ENCODE results near the gene CGB3. TPM values are rescaled to one million over a fixed set of nuclear protein-coding genes. Genes with fewer than 3 reads are reported as not detected.
A peak's percentile ranks its signal among the peaks of the same experiment; 100 is the strongest.

The CGB3 gene
- total RNA-seq, 2 experiments from 2014 or later, result not detected

DNA sequence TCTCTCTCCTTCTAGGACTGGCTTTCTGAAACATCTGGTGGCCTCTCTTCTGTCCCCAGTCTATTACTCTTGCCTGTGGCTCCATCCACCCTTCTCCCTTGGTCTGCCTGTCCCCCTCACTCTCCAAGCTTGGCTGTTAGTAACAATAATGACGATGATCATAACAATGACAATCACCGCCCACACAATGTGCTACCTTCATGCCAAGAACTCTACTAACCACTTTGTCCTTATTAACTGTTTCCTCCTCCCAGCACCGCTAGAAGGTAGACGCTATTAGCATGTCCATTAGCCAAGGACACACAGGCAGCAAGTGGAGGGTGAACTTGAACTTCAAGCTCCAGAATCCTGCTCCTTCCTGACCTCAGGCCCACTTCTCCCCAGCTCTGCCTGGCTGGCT, 33.7 kb downstream of the CGB3 start:
- Mint-ChIP-seq H3K9me3 (no peaks in the 10 kb centered on the region), H3K36me3 (peaks cover 17% of the 10 kb centered on the region), H3K4me1 (ENCODE audit: low read depth) (peaks cover 44% of the 10 kb centered on the region), H3K27ac (no peak overlapping the region), H3K27me3 (no peaks in the 10 kb centered on the region), H3K4me3 (no peak overlapping the region)
- intact Hi-C loops (cut with micrococcal nuclease), result loop anchor here (10.0 kb wide), 1 partner anchor 94 kb away; the partner anchor contains the start of gene SNRNP70
- no peak for DNase-seq
- ChIA-PET POLR2A (interaction anchor here (0.6 kb wide), 1 partner anchor 211 kb away, joined by 3 read pairs; no protein-coding TSS in a partner anchor), CTCF (interaction anchor here (1.5 to 1.9 kb wide), 2 partner anchors 10 to 195 kb away, joined by 3 to 10 read pairs; no protein-coding TSS in a partner anchor)

DNA sequence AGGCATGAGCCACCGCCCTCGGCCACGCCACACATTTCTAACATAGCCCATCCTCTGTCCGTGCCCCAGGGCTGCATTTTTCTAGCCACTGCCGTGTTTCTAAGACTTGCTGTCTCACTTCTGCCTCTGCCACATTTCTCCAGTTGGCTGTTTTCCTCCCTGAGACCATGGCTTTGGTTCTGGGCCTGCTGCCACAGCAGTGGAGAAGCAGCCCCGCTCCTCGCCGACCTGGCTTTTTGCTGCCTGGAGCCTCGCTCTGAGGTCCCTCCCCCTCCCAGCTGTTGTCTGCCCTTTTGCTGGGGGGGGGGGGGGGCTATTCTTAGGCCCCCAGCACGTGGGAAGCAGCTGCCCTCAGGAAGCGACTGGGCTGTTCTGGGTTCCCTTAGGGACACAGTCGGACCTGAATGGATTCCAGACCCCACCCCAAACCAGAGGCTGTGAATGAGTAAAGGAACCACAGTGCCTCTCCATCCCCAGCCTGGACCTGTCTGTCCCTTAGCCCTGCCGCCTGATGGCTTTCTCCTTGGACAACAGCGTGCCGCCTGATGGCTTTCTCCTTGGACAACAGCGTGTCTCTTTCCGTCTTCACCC, 34.3 kb downstream of the CGB3 start:
- Mint-ChIP-seq H3K4me1 (ENCODE audit: low read depth) (peaks cover 39% of the 10 kb centered on the region), H3K36me3 (peaks cover 13% of the 10 kb centered on the region), H3K27me3 (no peaks in the 10 kb centered on the region), H3K9me3 (no peaks in the 10 kb centered on the region), H3K4me3 (no peak overlapping the region), H3K27ac (no peak overlapping the region)
- no peak for DNase-seq
- ChIA-PET CTCF (interaction anchor here (0.6 to 1.9 kb wide), 3 partner anchors 10 to 656 kb away, joined by 3 to 10 read pairs (median 3); no protein-coding TSS in a partner anchor), POLR2A (no interaction called here)
- intact Hi-C loops (cut with micrococcal nuclease), result loop anchor here (10.0 kb wide), 1 partner anchor 95 kb away; the partner anchor contains the start of gene SNRNP70

DNA sequence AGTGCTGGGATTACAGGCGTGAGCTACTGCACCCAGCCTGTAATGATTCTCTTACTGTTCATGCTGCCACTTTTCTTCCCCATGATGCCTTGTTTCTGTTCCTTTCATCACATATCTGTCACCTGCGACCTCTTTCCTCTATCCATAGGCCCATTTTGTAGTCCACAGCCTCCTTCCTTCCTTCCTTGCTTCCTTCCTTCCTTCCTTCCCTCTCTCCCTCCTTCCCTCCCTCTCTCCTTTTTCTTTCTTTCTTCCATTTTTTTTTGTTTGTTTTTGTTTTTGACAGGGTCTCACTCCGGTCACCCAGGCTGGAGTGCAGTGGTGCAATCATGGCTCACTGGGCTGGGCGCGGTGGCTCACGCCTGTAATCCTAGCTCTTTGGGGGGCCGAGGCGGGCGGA, 35.3 kb downstream of the CGB3 start:
- no peaks in the 10 kb centered on the region for H3K27me3 Mint-ChIP-seq
- DNase-seq, result no peak
- H3K9me3 Mint-ChIP-seq, result no peaks in the 10 kb centered on the region
- ChIA-PET POLR2A (no interaction called here), CTCF (interaction anchor here (0.6 kb wide), 1 partner anchor 655 kb away, joined by 3 read pairs; no protein-coding TSS in a partner anchor)
- H3K4me1 Mint-ChIP-seq (ENCODE audit: low read depth), result peaks cover 32% of the 10 kb centered on the region
- H3K4me3 Mint-ChIP-seq, result no peak overlapping the region
- H3K36me3 Mint-ChIP-seq, result peaks cover 11% of the 10 kb centered on the region
- H3K27ac Mint-ChIP-seq, result no peak overlapping the region
- intact Hi-C loops (cut with micrococcal nuclease), result no loop called here

DNA sequence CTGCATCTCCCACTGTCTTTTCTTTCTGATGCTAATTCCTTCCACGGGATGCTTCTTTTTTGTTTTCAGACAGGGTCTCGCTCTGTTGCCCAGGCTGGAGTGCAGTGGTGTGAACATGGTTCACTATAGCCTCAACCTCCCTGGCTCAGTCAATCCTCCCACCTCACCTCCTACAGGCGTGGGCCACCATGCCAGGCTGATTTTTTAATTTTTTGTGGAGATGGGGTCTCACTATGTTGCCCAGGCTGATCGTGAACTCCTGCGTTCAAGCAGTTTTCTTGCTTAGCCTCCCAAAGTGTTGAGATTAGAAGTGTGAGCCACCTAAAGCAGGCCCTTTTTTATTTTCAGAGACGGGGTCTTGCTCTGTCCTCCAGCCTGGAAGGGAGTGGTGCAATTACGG, 35.8 kb downstream of the CGB3 start:
- Mint-ChIP-seq H3K27me3 (no peaks in the 10 kb centered on the region), H3K36me3 (peaks cover 11% of the 10 kb centered on the region)

DNA sequence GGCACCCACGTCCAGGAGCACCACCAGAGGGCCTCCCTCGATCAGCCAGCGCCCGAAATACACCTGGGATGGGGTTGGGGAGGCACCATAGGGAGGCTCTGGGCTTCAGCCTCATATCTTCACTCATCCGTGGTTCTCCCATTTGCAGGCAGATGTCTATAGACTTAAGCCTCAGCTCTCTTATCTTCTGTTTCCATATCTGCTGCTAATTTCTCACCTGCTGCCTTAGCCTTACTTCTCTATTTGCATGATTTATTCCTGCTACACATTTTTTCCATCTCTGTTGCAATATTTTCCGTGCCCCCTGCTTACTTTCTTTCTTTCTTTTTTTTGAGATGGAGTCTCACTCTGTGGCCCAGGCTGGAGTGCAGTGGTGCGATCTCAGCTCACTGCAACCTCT, 36.8 kb downstream of the CGB3 start:
- Mint-ChIP-seq H3K36me3 (peaks cover 16% of the 10 kb centered on the region), H3K27ac (no peak overlapping the region), H3K27me3 (no peaks in the 10 kb centered on the region), H3K4me1 (ENCODE audit: low read depth) (peaks cover 27% of the 10 kb centered on the region), H3K4me3 (no peak overlapping the region), H3K9me3 (no peaks in the 10 kb centered on the region)
- DNase-seq, result no peak
- ChIA-PET CTCF (interaction anchor here (1.0 to 1.7 kb wide), 3 partner anchors 11 to 17 kb away, joined by 3 to 6 read pairs (median 3); no protein-coding TSS in a partner anchor), POLR2A (no interaction called here)
- intact Hi-C loops (cut with micrococcal nuclease), result no loop called here

More for the DNA sequence above, 35.8 kb downstream of the CGB3 start:
- H3K4me3 Mint-ChIP-seq, result no peak overlapping the region
- H3K4me1 Mint-ChIP-seq (ENCODE audit: low read depth), result peaks cover 29% of the 10 kb centered on the region
- intact Hi-C loops (cut with micrococcal nuclease), result no loop called here
- DNase-seq, result no peak
- ChIA-PET CTCF (no interaction called here), POLR2A (no interaction called here)
- no peak overlapping the region for H3K27ac Mint-ChIP-seq
- H3K9me3 Mint-ChIP-seq, result no peaks in the 10 kb centered on the region

DNA sequence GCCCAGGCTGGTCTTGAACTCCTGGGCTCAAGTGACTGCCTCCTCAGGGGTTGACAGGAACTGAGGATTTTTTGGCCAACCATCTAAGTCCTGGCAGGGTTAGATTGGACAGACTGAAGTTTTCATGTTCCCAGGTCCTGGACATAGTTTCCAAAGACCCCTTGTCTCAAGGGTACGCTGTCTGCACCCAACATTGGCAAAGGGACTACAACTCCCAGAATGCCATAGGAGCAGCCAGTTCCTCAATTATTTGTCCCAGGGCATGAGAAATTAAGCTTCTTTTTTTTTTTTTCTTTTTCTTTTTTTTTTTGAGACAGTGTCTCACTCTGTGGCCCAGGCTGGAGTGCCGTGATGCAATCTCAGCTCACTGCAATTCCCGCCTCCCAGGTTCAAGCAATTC, 37.9 kb downstream of the CGB3 start:
- DNase-seq, result no peak
- Mint-ChIP-seq H3K27me3 (no peaks in the 10 kb centered on the region), H3K9me3 (no peaks in the 10 kb centered on the region), H3K4me1 (ENCODE audit: low read depth) (peaks cover 17% of the 10 kb centered on the region), H3K4me3 (no peak overlapping the region), H3K27ac (no peak overlapping the region), H3K36me3 (peaks cover 21% of the 10 kb centered on the region)
- intact Hi-C loops (cut with micrococcal nuclease), result no loop called here
- ChIA-PET POLR2A (no interaction called here), CTCF (interaction anchor here (1.0 to 1.7 kb wide), 2 partner anchors 9 to 14 kb away, joined by 3 to 6 read pairs; no protein-coding TSS in a partner anchor)

DNA sequence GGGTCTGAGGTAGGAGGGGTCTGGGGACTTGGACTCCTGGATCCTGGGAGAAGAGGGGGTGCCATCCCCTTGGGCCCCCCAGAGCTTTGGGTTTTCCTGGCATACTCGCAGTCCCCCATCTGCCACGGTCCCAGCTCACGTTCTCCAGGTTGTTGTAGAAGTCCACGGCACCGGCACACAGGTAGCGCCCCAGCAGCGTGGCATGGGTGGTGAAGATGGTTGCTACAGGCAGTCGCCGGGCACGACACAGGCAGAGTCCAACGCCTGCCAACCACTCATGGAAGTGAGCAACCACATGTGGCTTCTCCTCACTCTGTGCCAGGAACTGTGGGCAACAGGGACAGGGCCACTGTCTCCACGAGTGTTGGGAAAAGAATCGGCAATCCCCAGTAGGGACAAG, 38.4 kb downstream of the CGB3 start:
- no peaks in the 10 kb centered on the region for H3K9me3 Mint-ChIP-seq
- H3K4me3 Mint-ChIP-seq, result no peak overlapping the region
- CTCF ChIA-PET, result interaction anchor here (0.8 kb wide), 1 partner anchor 15 kb away, joined by 3 read pairs; no protein-coding TSS in a partner anchor
- no peak overlapping the region for H3K27ac Mint-ChIP-seq
- no peak for DNase-seq
- no peaks in the 10 kb centered on the region for H3K27me3 Mint-ChIP-seq
- POLR2A ChIA-PET, result no interaction called here
- intact Hi-C loops (cut with micrococcal nuclease), result no loop called here
- H3K4me1 Mint-ChIP-seq (ENCODE audit: low read depth), result peaks cover 13% of the 10 kb centered on the region
- peaks cover 21% of the 10 kb centered on the region for H3K36me3 Mint-ChIP-seq

DNA sequence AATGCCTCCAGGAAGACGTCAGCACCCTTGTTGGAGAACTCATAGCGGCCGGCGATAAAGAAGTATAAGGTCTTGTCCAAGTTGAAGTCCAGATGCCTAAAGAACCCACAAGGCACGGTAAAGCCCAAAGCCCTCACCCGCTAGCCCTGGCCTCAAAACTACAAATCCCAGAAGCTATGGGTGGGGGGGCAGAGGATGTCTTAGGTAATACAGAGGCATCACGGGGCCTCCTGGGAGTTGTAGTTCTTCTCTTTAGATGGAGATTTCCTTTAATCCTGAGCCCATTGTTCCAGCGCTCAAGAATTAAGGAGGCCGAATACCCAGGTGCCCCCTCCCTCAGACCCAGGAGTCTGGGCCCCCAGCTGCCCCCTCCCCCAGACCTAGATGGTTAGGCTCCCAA, 41.9 kb downstream of the CGB3 start:
- ChIA-PET POLR2A (interaction anchor here (1.0 kb wide), 1 partner anchor 16 kb away, joined by 3 read pairs; no protein-coding TSS in a partner anchor), CTCF (interaction anchor here (1.8 to 4.2 kb wide), 3 partner anchors 10 to 12 kb away, joined by 7 to 41 read pairs (median 28); partner anchors contain the start of genes GYS1 and RUVBL2)
- H3K9me3 Mint-ChIP-seq, result no peaks in the 10 kb centered on the region
- intact Hi-C loops (cut with micrococcal nuclease), result no loop called here
- no peaks in the 10 kb centered on the region for H3K27me3 Mint-ChIP-seq
- H3K4me3 Mint-ChIP-seq, result no peak overlapping the region
- peaks cover 22% of the 10 kb centered on the region for H3K36me3 Mint-ChIP-seq
- DNase-seq, result no peak
- H3K4me1 Mint-ChIP-seq (ENCODE audit: low read depth), result peaks cover 5% of the 10 kb centered on the region
- no peak overlapping the region for H3K27ac Mint-ChIP-seq

DNA sequence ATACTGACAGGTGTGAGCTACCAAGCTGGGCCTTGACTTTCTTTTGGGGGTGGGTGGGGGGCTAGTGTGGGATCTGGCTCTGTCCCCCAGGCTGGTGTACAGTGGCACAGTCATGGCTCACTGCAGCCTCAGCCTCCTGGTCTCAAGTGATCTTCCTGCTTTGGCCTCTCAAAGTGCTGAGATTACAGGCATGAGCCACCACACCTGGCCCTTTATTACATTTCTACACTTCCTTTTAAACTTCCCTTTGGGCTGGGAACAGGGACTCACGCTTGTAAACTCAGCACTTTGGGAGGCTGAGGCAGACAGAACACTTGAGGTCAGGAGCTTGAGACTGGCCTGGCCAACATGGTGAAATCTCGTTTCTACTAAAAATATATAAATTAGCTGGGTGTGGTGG, 47.1 kb downstream of the CGB3 start:
- Mint-ChIP-seq H3K4me1 (ENCODE audit: low read depth) (peaks cover 5% of the 10 kb centered on the region), H3K9me3 (no peaks in the 10 kb centered on the region), H3K27me3 (no peaks in the 10 kb centered on the region), H3K4me3 (no peak overlapping the region), H3K36me3 (peaks cover 21% of the 10 kb centered on the region), H3K27ac (no peak overlapping the region)
- intact Hi-C loops (cut with micrococcal nuclease), result no loop called here
- ChIA-PET CTCF (interaction anchor here (1.1 to 2.6 kb wide), 3 partner anchors 10 to 23 kb away, joined by 3 to 14 read pairs (median 8); partner anchors contain the start of genes GYS1 and RUVBL2), POLR2A (interaction anchor here (1.6 kb wide), 1 partner anchor 9 kb away, joined by 5 read pairs; no protein-coding TSS in a partner anchor)
- no peak for DNase-seq

DNA sequence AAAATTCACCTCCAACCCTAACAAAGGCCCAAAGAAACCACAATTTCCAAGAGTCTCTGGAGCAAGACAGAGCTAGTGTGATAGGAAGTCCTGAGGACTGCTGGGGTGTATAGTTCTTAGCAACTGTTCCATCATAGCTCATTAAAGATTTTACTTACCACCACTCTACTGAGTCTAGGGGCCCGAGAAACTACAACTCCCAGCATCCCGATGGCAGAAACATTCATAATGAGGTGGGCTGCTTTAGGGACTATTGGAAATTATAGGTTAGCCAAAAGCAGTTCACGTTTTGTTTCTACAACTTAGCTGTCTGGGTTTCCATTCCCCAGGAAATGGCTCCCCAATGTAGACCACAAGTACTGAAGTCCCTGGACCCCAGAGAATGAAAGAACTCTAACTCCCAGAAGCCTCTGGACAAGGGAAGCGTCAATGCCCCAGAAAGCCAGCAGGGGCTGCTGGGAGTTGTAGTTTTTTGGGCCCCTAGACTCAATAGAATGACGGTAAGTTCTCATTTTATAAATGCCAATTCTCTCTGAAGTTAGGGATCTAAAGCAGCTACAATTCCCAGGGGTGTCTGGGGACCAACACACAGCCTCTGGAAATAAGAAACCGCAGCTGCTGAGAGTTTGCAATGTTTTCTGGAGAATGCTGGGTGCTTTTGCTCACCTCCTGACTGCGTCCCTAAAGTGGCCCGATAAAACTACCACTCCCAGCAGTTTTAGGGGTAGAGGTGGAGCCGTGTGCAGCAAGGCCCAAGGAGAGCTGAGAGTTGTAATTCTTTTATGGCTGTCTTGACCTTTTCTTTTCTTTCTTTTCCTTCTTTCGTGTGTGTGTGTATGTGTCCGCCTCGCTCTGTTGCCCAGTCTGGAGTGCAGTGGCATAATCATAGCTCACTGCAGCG, 47.9 kb downstream of the CGB3 start:
- DNase-seq, result peak; percentile 47
- intact Hi-C loops (cut with micrococcal nuclease), result no loop called here
- Mint-ChIP-seq H3K4me3 (no peak overlapping the region), H3K27ac (peak overlapping the region; percentile 19), H3K27me3 (no peaks in the 10 kb centered on the region), H3K36me3 (peaks cover 18% of the 10 kb centered on the region), H3K9me3 (no peaks in the 10 kb centered on the region), H3K4me1 (ENCODE audit: low read depth) (peaks cover 5% of the 10 kb centered on the region)
- CTCF ChIA-PET, result interaction anchor here (1.0 to 2.6 kb wide), 6 partner anchors 11 to 187 kb away, joined by 3 to 14 read pairs (median 4); partner anchors contain the start of genes GYS1 and RUVBL2
- POLR2A ChIA-PET, result interaction anchor here (1.6 kb wide), 1 partner anchor 8 kb away, joined by 5 read pairs; no protein-coding TSS in a partner anchor
